Measurements from ENCODE around the gene MPPED2. TPM values are rescaled to one million over a fixed set of nuclear protein-coding genes. Genes with fewer than 3 reads are reported as not detected.
A peak's percentile ranks its signal among the peaks of the same experiment; 100 is the strongest.

MPPED2 gene
- total and polyA plus RNA-seq, 2 donors from 2014 or later = 10.8 to 12.9 TPM

- DNase-seq (no peak), FAIRE-seq (no peak)
- Histone ChIP-seq H3K9me3 (ENCODE audit: control insufficient read depth in 2 of 3, insufficient read depth in 1 of 3, low read length in 3 of 3) (no peaks in the 10 kb centered on the region), H3K27ac (ENCODE audit: low read depth in 2 of 2, low read length in 2 of 2) (no peak overlapping the region), H3K4me1 (ENCODE audit: control insufficient read depth in 2 of 3, insufficient read depth in 2 of 3, low read depth in 1 of 3, low read length in 3 of 3) (peaks cover 0 to 8% (median 7%) of the 10 kb centered on the region in 3 donors), H3K9ac (ENCODE audit: low read length in 3 of 3) (no peak overlapping the region), H3K36me3 (ENCODE audit: control insufficient read depth in 2 of 3, insufficient read depth in 3 of 3, low read length in 3 of 3) (no peaks in the 10 kb centered on the region), H3K4me3 (ENCODE audit: low read length in 3 of 3) (no peak overlapping the region), H3K27me3 (ENCODE audit: control insufficient read depth, insufficient read depth, low read length) (no peaks in the 10 kb centered on the region)
- intact Hi-C loops (cut with DNase I) = no loop called here
- TF ChIP-seq CTCF (IDR thresholded peaks at IDR 0.05; ENCODE audit: borderline replicate concordance, extremely low read depth, insufficient read depth) = no peak
These were observed 131.6 kb downstream of the MPPED2 start for GRCh38 chr11:30454541-30454940.

GRCh38 chr11:30454111-30454510 lies 132.0 kb downstream of the MPPED2 start:
- H3K27ac ChIP-seq (ENCODE audit: low read depth in 2 of 2, low read length in 2 of 2) = no peak overlapping the region
- H3K36me3 ChIP-seq (ENCODE audit: control insufficient read depth in 2 of 3, insufficient read depth in 3 of 3, low read length in 3 of 3) = no peaks in the 10 kb centered on the region
- H3K9ac ChIP-seq (ENCODE audit: low read length in 3 of 3) = no peak overlapping the region
- FAIRE-seq (no peak), DNase-seq (peak in 2 of 5 donors; percentile 45 to 70)
- peaks cover 0 to 8% (median 7%) of the 10 kb centered on the region in 3 donors for H3K4me1 ChIP-seq (ENCODE audit: control insufficient read depth in 2 of 3, insufficient read depth in 2 of 3, low read depth in 1 of 3, low read length in 3 of 3)
- no peaks in the 10 kb centered on the region for H3K9me3 ChIP-seq (ENCODE audit: control insufficient read depth in 2 of 3, insufficient read depth in 1 of 3, low read length in 3 of 3)
- no peak overlapping the region for H3K4me3 ChIP-seq (ENCODE audit: low read length in 3 of 3)
- TF ChIP-seq CTCF (IDR thresholded peaks at IDR 0.05; ENCODE audit: borderline replicate concordance, extremely low read depth, insufficient read depth) = no peak
- intact Hi-C loops (cut with DNase I) = no loop called here
- no peaks in the 10 kb centered on the region for H3K27me3 ChIP-seq (ENCODE audit: control insufficient read depth, insufficient read depth, low read length)

GRCh38 chr11:30453705-30454104 lies 132.4 kb downstream of the MPPED2 start:
- Histone ChIP-seq H3K9me3 (ENCODE audit: control insufficient read depth in 2 of 3, insufficient read depth in 1 of 3, low read length in 3 of 3) (no peaks in the 10 kb centered on the region), H3K4me1 (ENCODE audit: control insufficient read depth in 2 of 3, insufficient read depth in 2 of 3, low read depth in 1 of 3, low read length in 3 of 3) (peaks cover 0 to 8% (median 7%) of the 10 kb centered on the region in 3 donors), H3K27ac (ENCODE audit: low read depth in 2 of 2, low read length in 2 of 2) (no peak overlapping the region), H3K27me3 (ENCODE audit: control insufficient read depth, insufficient read depth, low read length) (no peaks in the 10 kb centered on the region), H3K4me3 (ENCODE audit: low read length in 3 of 3) (no peak overlapping the region), H3K36me3 (ENCODE audit: control insufficient read depth in 2 of 3, insufficient read depth in 3 of 3, low read length in 3 of 3) (no peaks in the 10 kb centered on the region), H3K9ac (ENCODE audit: low read length in 3 of 3) (no peak overlapping the region)
- TF ChIP-seq CTCF (IDR thresholded peaks at IDR 0.05; ENCODE audit: borderline replicate concordance, extremely low read depth, insufficient read depth) = no peak
- FAIRE-seq = no peak
- intact Hi-C loops (cut with DNase I) = no loop called here
- no peak for DNase-seq

GRCh38 chr11:30452842-30453241 lies 133.3 kb downstream of the MPPED2 start:
- intact Hi-C loops (cut with DNase I) = no loop called here
- Histone ChIP-seq H3K27me3 (ENCODE audit: control insufficient read depth, insufficient read depth, low read length) (no peaks in the 10 kb centered on the region), H3K9me3 (ENCODE audit: control insufficient read depth in 2 of 3, insufficient read depth in 1 of 3, low read length in 3 of 3) (no peaks in the 10 kb centered on the region), H3K9ac (ENCODE audit: low read length in 3 of 3) (no peak overlapping the region), H3K4me1 (ENCODE audit: control insufficient read depth in 2 of 3, insufficient read depth in 2 of 3, low read depth in 1 of 3, low read length in 3 of 3) (peaks cover 0 to 8% (median 7%) of the 10 kb centered on the region in 3 donors), H3K27ac (ENCODE audit: low read depth in 2 of 2, low read length in 2 of 2) (no peak overlapping the region), H3K36me3 (ENCODE audit: control insufficient read depth in 2 of 3, insufficient read depth in 3 of 3, low read length in 3 of 3) (no peaks in the 10 kb centered on the region), H3K4me3 (ENCODE audit: low read length in 3 of 3) (no peak overlapping the region)
- no peak for FAIRE-seq
- DNase-seq = peak in 1 of 5 donors; percentile 24
- no peak for TF ChIP-seq CTCF (IDR thresholded peaks at IDR 0.05; ENCODE audit: borderline replicate concordance, extremely low read depth, insufficient read depth)
